ENCODE measurements around the gene PRKCE. TPM values are rescaled to one million over a fixed set of nuclear protein-coding genes. Genes with fewer than 3 reads are reported as not detected.

PRKCE gene
- total RNA-seq, 1 experiment from 2014 or later = 14.0 TPM

DNA sequence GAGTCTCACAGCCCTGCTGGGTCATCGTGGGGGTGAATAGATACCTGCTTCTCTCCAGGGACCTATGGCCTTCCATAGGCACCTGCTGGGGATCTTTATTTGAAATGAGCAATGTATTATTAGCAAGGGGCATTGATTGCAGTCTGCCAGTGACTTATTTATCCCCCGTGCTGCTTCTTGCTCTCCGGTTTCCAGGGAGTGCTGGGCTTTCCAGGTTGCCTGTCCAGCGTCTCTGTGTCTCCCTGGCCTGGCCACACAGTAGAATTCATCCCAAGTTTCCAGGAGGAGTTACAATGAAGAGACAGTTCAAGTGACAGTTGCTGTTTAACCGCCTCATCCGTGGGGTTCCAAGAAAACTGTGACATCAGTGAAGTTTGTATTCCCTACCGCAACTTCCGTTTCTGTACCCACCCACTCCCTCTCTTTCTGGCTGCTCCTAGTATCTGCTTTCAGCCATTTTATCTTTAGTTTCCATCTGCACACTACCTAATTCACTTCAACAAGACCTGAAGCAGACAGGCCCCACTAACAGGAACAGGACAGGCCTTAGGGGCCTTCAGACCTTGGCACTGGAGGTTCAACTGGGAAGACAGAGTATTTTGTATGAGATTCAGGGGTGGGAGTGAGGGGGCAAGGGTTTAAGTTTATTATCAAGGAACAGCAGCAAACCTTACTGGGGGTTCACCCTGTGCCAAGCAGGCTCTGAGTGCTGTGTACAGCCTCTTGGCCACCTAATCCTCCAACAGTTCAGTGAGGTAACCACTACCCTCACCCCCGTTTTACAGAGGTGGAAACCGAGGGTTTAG lies 134.8 kb downstream of the PRKCE start:
- TF ChIP-seq, protein P1, sequence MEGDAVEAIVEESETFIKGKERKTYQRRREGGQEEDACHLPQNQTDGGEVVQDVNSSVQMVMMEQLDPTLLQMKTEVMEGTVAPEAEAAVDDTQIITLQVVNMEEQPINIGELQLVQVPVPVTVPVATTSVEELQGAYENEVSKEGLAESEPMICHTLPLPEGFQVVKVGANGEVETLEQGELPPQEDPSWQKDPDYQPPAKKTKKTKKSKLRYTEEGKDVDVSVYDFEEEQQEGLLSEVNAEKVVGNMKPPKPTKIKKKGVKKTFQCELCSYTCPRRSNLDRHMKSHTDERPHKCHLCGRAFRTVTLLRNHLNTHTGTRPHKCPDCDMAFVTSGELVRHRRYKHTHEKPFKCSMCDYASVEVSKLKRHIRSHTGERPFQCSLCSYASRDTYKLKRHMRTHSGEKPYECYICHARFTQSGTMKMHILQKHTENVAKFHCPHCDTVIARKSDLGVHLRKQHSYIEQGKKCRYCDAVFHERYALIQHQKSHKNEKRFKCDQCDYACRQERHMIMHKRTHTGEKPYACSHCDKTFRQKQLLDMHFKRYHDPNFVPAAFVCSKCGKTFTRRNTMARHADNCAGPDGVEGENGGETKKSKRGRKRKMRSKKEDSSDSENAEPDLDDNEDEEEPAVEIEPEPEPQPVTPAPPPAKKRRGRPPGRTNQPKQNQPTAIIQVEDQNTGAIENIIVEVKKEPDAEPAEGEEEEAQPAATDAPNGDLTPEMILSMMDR (IDR thresholded peaks at IDR 0.05) = no peak
- TF ChIP-seq TCF7L2 (IDR thresholded peaks at IDR 0.05; ENCODE audit: low read depth, low read length) = no peak
- no peak for TF ChIP-seq POLR2AphosphoS5 (IDR thresholded peaks at IDR 0.05; ENCODE audit: low read depth, low read length)
- TF ChIP-seq REST (IDR thresholded peaks at IDR 0.05; ENCODE audit: insufficient read depth in 1 of 2, low read depth in 2 of 2, low read length in 1 of 2) = no peak
- no peak for TF ChIP-seq SIN3A (IDR thresholded peaks at IDR 0.05; ENCODE audit: borderline replicate concordance, insufficient read depth, low read depth, low read length)
- H3K27ac ChIP-seq (ENCODE audit: low read length) = no peak overlapping the region
- CTCF ChIA-PET = interaction anchor here (0.6 kb wide), 1 partner anchor 200 kb away, joined by 3 read pairs; no protein-coding TSS in a partner anchor
- intact Hi-C loops (cut with micrococcal nuclease; ENCODE audit: unreplicated experiment) = no loop called here
- no peaks in the 10 kb centered on the region for H3K4me1 ChIP-seq (ENCODE audit: control insufficient read depth, insufficient read depth, low read length)
- no TSS peak for BruUV-seq (replicated peaks)
- DNase-seq (ENCODE audit: low read depth, low spot score) (no peak), ATAC-seq (no peak)
- POLR2A ChIA-PET = no interaction called here
- no peaks in the 10 kb centered on the region for H3K9me3 ChIP-seq (ENCODE audit: control insufficient read depth, insufficient read depth, low read depth, low read length)
- in situ Hi-C loops (cut with HindIII; ENCODE audit: low pct_unique_long_range_greater_than_20kb, low sequenced_read_pairs) = no loop called here
- H3K27me3 ChIP-seq (ENCODE audit: control insufficient read depth, insufficient read depth, low read length) = no peaks in the 10 kb centered on the region
- H3K36me3 ChIP-seq (ENCODE audit: control insufficient read depth, insufficient read depth, low read length) = no peaks in the 10 kb centered on the region
- H3K4me3 ChIP-seq (ENCODE audit: low read depth in 2 of 2, low read length in 2 of 2) = no peak overlapping the region

DNA sequence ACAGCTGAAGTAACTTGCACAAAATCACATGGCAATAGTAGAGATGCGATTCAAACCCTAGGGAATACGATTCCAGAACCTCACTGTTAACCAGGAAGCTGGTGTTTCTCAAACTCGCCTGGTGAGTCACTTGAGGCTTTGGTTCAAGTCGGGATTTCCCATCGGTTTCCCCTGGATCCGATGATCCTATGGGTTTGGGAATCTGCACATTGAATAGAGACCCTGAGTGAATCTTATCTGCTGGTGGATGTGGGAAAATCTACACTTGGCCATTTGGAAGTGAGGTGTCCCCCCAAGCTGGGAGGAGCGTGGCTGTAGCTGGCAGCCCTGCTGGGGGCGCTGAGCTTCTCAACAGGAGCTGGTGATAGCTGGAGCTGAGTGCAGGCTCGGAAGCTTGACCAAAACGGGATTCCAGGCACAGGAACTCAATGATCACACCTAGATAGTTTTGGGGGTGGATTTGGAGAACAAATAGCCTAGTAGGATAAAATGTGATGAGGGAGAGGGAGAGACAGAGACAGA lies 135.4 kb downstream of the PRKCE start:
- no peak for DNase-seq (ENCODE audit: low read depth, low spot score)
- intact Hi-C loops (cut with micrococcal nuclease; ENCODE audit: unreplicated experiment) = no loop called here
- H3K27me3 ChIP-seq (ENCODE audit: control insufficient read depth, insufficient read depth, low read length) = no peaks in the 10 kb centered on the region
- no peaks in the 10 kb centered on the region for H3K4me1 ChIP-seq (ENCODE audit: control insufficient read depth, insufficient read depth, low read length)
- H3K27ac ChIP-seq (ENCODE audit: low read length) = no peak overlapping the region
- no TSS peak for BruUV-seq (replicated peaks)
- H3K4me3 ChIP-seq (ENCODE audit: low read depth in 2 of 2, low read length in 2 of 2) = no peak overlapping the region
- ChIA-PET CTCF (interaction anchor here (0.6 to 0.7 kb wide), 2 partner anchors 8 to 201 kb away, joined by 3 to 5 read pairs; no protein-coding TSS in a partner anchor), POLR2A (no interaction called here)
- TF ChIP-seq SIN3A (IDR thresholded peaks at IDR 0.05; ENCODE audit: borderline replicate concordance, insufficient read depth, low read depth, low read length) (no peak), POLR2AphosphoS5 (IDR thresholded peaks at IDR 0.05; ENCODE audit: low read depth, low read length) (no peak), TCF7L2 (IDR thresholded peaks at IDR 0.05; ENCODE audit: low read depth, low read length) (no peak), REST (IDR thresholded peaks at IDR 0.05; ENCODE audit: insufficient read depth in 1 of 2, low read depth in 2 of 2, low read length in 1 of 2) (no peak)
- TF ChIP-seq, protein P1 (IDR thresholded peaks at IDR 0.05) = no peak
- in situ Hi-C loops (cut with HindIII; ENCODE audit: low pct_unique_long_range_greater_than_20kb, low sequenced_read_pairs) = no loop called here
- no peak for ATAC-seq
- no peaks in the 10 kb centered on the region for H3K36me3 ChIP-seq (ENCODE audit: control insufficient read depth, insufficient read depth, low read length)
- no peaks in the 10 kb centered on the region for H3K9me3 ChIP-seq (ENCODE audit: control insufficient read depth, insufficient read depth, low read depth, low read length)
